ENCODE results near the gene KRTAP5-7. TPM values are rescaled to one million over a fixed set of nuclear protein-coding genes. Genes with fewer than 3 reads are reported as not detected.
"Not testable (repeated sequence)": the region's sequence is repeated elsewhere in the genome, so short reads cannot be mapped to it uniquely, and the experiment has no call there.

Gene KRTAP5-7
- total and polyA plus RNA-seq, 2 experiments from 2014 or later, result not detected

- H3K9me3 ChIP-seq (ENCODE audit: low read depth), result no peaks in the 10 kb centered on the region
- H3K4me3 ChIP-seq, result no peak overlapping the region
- H3K4me1 ChIP-seq (ENCODE audit: low read depth), result peaks cover 6% of the 10 kb centered on the region
- H3K36me3 ChIP-seq, result no peaks in the 10 kb centered on the region
- H3K27me3 ChIP-seq, result no peaks in the 10 kb centered on the region
- DNase-seq (ENCODE audit: low read depth in 1 of 2, low spot score in 1 of 2), result no peak
- TF ChIP-seq CTCF (IDR thresholded peaks at IDR 0.05; ENCODE audit: low read depth, low read length), result no peak
- H3K27ac ChIP-seq, result no peak overlapping the region
Measured at GRCh38 chr11:71530602-71531001, 3.5 kb downstream of the KRTAP5-7 start.

DNA sequence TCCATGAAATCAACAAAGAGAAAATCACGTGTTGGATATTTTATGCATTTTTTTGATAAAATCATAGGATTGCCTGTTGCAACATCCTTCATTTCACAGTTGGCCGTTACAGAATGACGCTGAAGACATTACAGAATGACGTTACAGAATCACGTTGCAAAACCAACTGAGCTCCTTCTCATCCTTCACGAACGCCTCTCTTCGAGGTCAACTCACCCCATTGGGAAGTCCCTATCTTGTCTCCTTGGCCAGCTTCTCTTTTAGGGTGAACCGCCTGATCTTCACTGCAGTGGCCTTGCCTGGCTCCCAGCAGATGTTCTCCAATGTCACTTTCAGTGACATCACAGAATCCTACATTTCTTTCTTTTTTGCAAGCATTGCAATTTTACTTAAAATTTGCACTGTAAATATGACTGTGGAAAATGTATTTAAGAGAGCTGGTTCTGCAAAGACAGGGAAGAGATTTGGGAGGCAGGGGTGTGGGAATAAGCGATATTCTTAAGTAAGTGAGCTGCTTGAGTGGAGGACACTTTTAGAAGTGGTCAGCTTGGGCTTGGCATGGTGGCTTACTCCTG, 5.1 kb downstream of the KRTAP5-7 start:
- Histone ChIP-seq H3K27ac (no peak overlapping the region), H3K4me3 (no peak overlapping the region), H3K36me3 (no peaks in the 10 kb centered on the region), H3K4me1 (ENCODE audit: low read depth) (peaks cover 6% of the 10 kb centered on the region), H3K9me3 (ENCODE audit: low read depth) (no peaks in the 10 kb centered on the region), H3K27me3 (no peaks in the 10 kb centered on the region)
- DNase-seq (ENCODE audit: low read depth in 1 of 2, low spot score in 1 of 2), result no peak
- no peak for TF ChIP-seq CTCF (IDR thresholded peaks at IDR 0.05; ENCODE audit: low read depth, low read length)

DNA sequence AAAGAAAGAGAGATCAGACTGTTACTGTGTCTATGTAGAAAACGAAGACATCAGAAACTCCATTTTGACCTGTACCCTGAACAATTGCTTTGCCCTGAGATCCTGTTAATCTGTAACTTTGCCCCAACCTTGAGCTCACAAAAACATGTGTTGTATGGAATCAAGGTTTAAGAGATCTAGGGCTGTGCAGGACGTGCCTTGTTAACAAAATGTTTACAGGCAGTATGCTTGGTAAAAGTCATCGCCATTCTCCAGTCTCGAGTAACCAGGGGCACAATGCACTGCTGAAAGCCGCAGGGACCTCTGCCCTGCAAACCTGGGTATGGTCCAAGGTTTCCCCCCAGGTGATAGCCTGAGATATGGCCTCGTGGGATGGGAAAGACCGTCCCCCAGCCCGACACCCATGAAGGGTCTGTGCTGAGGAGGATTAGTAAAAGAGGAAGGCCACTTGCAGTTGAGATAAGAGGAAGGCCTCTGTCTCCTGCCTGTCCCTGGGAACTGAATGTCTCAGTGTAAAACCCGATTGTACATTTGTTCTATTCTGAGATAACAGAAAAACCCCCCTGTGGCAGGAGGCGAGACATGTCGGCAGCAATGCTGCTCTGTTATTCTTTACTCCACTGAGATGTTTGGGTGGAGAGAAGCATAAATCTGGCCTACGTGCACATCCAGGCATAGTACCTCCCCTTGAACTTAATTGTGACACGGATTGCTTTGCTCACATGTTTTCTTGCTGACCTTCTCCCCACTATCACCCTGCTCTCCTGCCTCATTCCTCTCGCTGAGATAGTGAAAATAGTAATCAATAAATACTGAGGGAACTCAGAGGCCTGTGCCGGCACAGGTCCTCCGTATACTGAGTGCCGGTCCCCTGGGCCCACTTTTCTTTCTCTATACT, 7.9 kb downstream of the KRTAP5-7 start:
- H3K4me3 ChIP-seq; H3K36me3 ChIP-seq; H3K9me3 ChIP-seq (ENCODE audit: low read depth); H3K4me1 ChIP-seq (ENCODE audit: low read depth); H3K27me3 ChIP-seq: not testable (repeated sequence)
- peak in 1 of 2 donors; percentile 14 for DNase-seq (ENCODE audit: low read depth in 1 of 2, low spot score in 1 of 2)
- H3K27ac ChIP-seq, result peak overlapping the region; percentile 13

DNA sequence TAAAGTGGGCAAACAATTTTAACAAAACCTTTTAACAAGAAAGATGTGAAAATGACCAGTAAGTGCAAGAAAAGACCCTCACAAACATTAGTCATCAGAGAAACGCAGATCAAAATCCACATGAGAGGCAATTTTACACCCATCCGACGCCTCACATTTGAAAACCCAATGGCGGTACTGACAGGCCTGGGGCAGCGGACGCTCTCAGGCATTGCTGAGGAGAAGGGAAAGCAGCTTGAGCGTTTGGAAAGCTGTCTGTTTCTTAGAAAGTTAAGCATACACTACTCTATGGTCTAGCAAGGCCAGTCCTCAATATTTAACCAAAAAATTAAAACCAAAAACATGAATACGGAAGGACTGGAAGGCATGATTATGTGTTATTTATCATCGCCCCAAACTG, 8.8 kb downstream of the KRTAP5-7 start:
- Histone ChIP-seq H3K27ac (peak overlapping the region; percentile 13), H3K9me3 (ENCODE audit: low read depth) (no peaks in the 10 kb centered on the region), H3K4me1 (ENCODE audit: low read depth) (peaks cover 6% of the 10 kb centered on the region), H3K27me3 (no peaks in the 10 kb centered on the region), H3K4me3 (no peak overlapping the region), H3K36me3 (no peaks in the 10 kb centered on the region)
- DNase-seq (ENCODE audit: low read depth in 1 of 2, low spot score in 1 of 2), result no peak
- no peak for TF ChIP-seq CTCF (IDR thresholded peaks at IDR 0.05; ENCODE audit: low read depth, low read length)

DNA sequence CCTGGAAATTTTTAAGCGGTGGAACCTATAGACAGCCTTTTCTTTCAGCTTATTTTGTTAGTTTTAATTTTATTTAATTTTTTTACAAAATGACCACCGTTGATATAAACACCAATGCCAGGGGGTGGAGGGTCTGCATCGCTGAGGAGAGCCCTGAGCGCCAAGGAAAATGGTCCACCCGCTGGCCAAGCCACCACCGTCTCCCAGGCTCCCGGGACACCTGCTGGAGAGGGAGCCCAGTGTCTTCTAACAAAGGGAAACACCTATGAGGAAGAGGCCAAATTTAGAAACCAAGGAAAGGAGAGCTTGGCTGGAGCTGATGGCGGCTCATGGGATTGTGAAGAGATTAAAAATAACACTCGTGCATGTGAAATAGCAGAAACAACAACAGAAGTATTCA, 10.5 kb downstream of the KRTAP5-7 start:
- Histone ChIP-seq H3K9me3 (ENCODE audit: low read depth) (no peaks in the 10 kb centered on the region), H3K27ac (no peak overlapping the region), H3K4me1 (ENCODE audit: low read depth) (peaks cover 6% of the 10 kb centered on the region), H3K4me3 (no peak overlapping the region), H3K27me3 (no peaks in the 10 kb centered on the region), H3K36me3 (no peaks in the 10 kb centered on the region)
- DNase-seq (ENCODE audit: low read depth in 1 of 2, low spot score in 1 of 2), result no peak
- TF ChIP-seq CTCF (IDR thresholded peaks at IDR 0.05; ENCODE audit: low read depth, low read length), result no peak

DNA sequence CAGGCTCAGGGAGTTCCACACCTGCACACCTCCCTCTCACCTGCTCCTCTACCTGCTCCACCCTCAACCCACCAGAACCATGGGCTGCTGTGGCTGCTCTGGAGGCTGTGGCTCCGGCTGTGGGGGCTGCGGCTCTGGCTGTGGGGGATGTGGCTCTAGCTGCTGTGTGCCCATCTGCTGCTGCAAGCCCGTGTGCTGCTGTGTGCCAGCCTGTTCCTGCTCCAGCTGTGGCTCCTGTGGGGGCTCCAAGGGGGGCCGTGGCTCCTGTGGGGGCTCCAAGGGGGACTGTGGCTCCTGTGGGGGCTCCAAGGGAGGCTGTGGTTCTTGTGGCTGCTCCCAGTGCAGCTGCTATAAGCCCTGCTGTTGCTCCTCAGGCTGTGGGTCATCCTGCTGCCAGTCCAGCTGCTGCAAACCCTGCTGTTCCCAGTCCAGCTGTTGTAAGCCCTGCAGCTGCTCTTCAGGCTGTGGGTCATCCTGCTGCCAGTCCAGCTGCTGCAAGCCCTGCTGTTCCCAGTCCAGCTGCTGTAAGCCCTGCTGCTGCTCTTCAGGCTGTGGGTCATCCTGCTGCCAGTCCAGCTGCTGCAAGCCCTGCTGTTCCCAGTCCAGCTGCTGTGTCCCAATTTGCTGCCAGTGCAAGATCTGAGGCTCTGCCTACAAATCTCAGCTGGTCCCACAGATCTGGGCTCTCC, 11.1 kb downstream of the KRTAP5-7 start, which contains the start of gene KRTAP5-8:
TSS of gene KRTAP5-8 (plus strand) at position 49 of the 689 bp plus-strand sequence. CDS start at position 80, 31 bp downstream.
- DNase-seq (ENCODE audit: low read depth in 1 of 2, low spot score in 1 of 2); H3K27me3 ChIP-seq; H3K4me3 ChIP-seq; H3K9me3 ChIP-seq (ENCODE audit: low read depth); H3K36me3 ChIP-seq; H3K4me1 ChIP-seq (ENCODE audit: low read depth); H3K27ac ChIP-seq: not testable (repeated sequence)

Data from cardiac muscle cell (in vitro differentiated cells and primary cell).